Sciatic nerve (tissue), 2 donors: ENCODE measurements around the gene DHX9. TPM values are rescaled to one million over a fixed set of nuclear protein-coding genes. Genes with fewer than 3 reads are reported as not detected.
A peak's percentile ranks its signal among the peaks of the same experiment; 100 is the strongest.
"Not testable (repeated sequence)": the region's sequence is repeated elsewhere in the genome, so short reads cannot be mapped to it uniquely, and the experiment has no call there.

ENCODE experiments used
- ATAC-seq: fragments of 200-7000 bp; cut with Tn5 transposase; one replicate; pipeline ENCODE4 v1.9.1; 2020; ENCODE audit warnings: mild to moderate bottlenecking, moderate library complexity
- DNase-seq: peaks from one replicate; pipeline ENCODE4 v3.0.0-alpha.2; 2020; ENCODE audit warnings: low spot score
- intact Hi-C: fragments of 100-400 bp; cut with DNase I; formaldehyde crosslinking; loops from one replicate; pipeline ENCODE4 v1.14.2; 2022
- total RNA-seq: library from RNA; stranded (reverse); fragmentation: NEBNext Ultra II Directional; extraction: Animal tissue kit (Norgen Biotek cat#: 25700); gene quantifications from one replicate; pipeline ENCODE4 v1.2.1, GENCODE V29; 2021
- donor health status: DM: no; HTN: no; CAD: no.
- donor health status: DM: no; HTN: no; CAD: no.

Gene DHX9
- total RNA-seq, 1 donor from 2014 or later, result 127 TPM

- no peak for DNase-seq
- ATAC-seq, result no peak
- intact Hi-C loops, result no loop called here
These were observed 38.7 kb downstream of the DHX9 start for GRCh38 chr1:182877842-182878241.

- intact Hi-C loops, result no loop called here
- ATAC-seq, result no peak
These were observed 45.7 kb downstream of the DHX9 start for GRCh38 chr1:182884872-182885271.

DNA sequence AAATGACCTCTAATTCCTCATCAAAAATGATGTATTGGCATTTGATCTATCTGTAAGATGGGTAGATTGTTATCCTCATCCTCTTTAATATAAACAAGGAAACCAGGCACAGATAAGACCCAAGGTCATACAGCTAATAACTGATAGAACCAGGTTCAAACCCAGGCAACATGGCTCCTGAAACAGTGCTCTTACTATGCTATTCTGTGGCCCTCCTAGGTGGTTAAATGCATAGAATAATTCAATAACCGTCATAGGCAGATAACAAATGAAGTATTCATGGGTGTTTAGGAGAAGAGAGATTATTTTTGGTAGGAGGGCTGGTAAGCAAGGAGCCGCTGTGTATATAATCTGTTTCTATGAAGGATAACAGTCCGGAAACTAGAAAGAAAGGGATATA, 46.4 kb downstream of the DHX9 start:
- ATAC-seq, result no peak
- no peak for DNase-seq
- intact Hi-C loops, result no loop called here

More at GRCh38 chr1:182884872-182885271, 45.7 kb downstream of the DHX9 start:
- no peak for DNase-seq

GRCh38 chr1:182886985-182887384, 47.8 kb downstream of the DHX9 start:
- ATAC-seq, result peak; percentile 15
- intact Hi-C loops, result no loop called here

GRCh38 chr1:182888736-182889531, 49.8 kb downstream of the DHX9 start:
- intact Hi-C loops, result no loop called here
- ATAC-seq, result no peak
- no peak for DNase-seq

More at GRCh38 chr1:182886985-182887384, 47.8 kb downstream of the DHX9 start:
- DNase-seq, result no peak

DNA sequence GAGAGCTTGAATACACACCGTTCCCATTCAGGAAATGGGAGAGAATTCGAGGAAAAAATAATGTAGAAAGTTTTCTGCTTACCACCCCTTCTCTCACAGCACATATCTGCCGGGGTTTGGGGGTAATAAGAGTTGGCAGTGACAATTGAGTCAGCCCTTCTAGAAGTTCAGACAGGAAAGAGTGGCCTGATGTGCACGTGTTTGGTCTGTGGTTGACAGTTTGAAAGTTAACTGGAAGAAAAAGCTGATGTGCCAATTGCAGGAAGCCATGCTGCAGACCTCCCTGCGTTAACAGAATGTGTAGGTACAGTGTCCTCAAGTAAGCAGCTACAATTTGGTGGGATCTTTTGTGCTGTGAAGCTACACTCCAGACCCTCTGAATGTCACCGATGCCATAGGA, 50.9 kb downstream of the DHX9 start:
- DNase-seq, result no peak
- no peak for ATAC-seq
- intact Hi-C loops, result no loop called here

DNA sequence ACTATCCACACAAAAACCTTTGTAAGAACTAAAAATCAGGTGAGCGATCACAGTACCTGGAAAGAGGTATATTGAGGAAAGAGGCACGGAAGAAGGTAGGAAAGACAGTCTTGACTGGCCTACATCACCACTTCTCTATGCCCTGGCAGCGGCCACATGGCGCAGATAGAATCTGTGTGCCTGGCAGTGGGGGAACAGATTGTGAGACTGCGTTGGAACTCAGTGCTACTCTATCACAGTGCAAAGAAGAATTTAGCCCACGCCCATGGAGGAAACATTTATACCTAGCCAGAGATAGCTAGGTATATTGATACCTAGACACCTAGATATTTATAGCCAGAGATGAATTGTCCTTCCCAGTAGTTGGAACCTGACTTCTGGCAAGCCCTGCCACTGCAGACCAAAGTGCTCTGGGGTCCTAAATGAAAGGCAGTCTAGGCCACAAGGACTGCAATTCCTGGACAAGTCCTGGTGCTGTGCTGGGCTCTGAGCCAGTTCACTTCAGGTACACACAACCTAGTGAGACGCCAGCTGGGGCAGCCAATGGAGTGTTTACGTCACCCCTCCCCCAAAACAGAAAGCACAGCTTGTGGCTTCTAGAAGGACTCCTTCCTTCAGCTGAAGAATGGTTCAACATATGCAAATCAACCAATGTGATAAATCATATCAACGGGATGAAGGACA, 51.9 kb downstream of the DHX9 start:
- ATAC-seq, result no peak
- no peak for DNase-seq
- intact Hi-C loops, result no loop called here

GRCh38 chr1:182897696-182898095, 58.5 kb downstream of the DHX9 start:
- DNase-seq (no peak), ATAC-seq (no peak)
- intact Hi-C loops, result no loop called here

DNA sequence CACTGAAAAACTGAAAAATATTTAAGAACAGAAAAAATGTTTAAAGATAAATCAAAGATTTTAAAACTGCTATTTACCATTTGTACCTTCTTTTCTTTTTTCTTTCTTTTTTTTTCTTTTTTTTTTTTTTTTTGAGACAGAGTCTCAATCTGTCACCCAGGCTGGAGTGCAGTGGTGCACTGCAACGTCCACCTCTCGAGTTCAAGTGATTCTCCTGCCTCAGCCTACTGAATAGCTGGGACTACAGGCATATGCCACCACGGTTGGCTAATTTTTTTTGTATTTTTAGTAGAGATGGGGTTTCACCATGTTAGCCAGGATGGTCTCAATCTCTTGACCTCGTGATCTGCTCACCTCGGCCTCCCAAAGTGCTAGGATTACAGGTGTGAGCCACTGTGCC, 62.8 kb downstream of the DHX9 start:
- intact Hi-C loops, ATAC-seq, DNase-seq: not testable (repeated sequence)

GRCh38 chr1:182905321-182905720, 66.2 kb downstream of the DHX9 start:
- intact Hi-C loops, result no loop called here
- ATAC-seq (no peak), DNase-seq (no peak)

DNA sequence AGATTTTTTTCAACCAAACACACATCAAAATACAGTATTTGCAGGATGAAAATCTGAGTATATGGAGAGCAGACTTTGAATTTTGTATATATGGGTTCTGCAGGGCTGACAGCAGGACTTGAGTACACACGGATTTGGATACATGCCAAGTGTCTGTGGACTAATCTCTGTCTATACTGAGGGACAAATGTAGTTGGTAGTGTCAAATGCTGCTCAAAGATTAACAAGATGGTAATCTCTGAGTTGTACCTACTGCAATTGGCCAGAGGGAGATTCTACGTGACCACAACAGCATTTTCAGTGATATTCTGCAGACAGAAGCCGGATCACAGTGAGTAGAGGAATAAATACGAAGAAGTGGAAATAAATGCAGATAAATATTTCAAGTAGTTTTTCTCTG, 70.4 kb downstream of the DHX9 start:
- DNase-seq, result no peak
- intact Hi-C loops, result no loop called here
- ATAC-seq, result no peak

GRCh38 chr1:182910143-182910542, 71.0 kb downstream of the DHX9 start:
- intact Hi-C loops, result no loop called here
- DNase-seq, result no peak
- ATAC-seq, result no peak

DNA sequence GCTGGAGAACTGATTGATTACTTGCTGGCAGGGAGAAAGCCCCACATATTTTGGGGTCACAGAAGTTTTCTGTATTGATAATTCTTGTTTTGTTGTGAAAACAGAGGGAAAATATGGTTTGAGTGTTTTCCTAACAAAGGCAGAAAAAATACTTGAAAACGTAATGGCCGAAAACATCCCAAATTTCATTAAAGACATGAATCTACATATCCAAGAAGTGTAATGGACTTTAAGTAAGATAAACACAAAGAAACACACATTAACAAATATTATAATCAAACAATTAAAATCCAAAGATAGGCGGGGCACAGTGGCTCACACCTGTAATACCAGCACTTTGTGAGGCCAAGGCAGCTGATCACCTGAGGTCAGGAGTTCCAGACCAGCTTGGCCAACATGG, 74.3 kb downstream of the DHX9 start:
- no peak for DNase-seq
- intact Hi-C loops, result no loop called here

DNA sequence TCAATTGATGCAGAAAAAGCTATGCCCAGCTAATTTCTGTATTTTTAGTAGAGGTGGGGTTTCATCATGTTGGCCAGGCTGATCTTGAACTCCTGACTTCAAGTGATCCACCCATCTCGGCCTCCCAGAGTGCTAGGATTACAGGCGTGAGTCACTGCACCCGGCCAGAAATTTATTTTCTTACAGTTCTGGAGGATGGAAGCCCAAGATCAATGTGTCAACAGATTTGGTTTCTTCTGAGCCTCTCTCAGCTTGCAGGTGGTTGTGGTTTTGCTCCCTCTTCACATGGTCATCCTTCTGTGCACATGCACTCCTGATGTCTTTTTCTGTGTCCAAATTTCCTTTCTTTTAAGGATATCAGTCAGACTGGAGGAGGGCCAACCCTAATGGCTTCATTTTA, 78.2 kb downstream of the DHX9 start:
- ATAC-seq, result no peak
- intact Hi-C loops, result no loop called here
- DNase-seq, result no peak

More for the DNA sequence above, 74.3 kb downstream of the DHX9 start:
- no peak for ATAC-seq

DNA sequence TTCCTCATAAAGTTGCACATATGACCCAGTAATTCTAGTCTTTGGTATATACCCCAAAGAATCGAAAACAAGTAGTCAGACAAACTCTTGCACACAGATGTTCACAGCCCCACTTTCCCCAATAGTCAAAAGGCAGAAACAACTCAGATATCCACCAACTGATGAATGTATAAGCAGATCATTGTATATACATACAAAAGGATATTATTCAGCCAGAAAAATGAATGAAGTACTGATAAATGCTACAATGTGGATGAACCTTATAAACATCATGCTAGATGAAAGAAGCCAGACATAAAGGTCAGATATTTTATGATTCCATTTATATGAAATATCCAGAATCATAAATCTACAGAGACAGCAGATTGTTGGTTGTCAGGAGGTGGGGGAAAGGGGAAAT, 86.5 kb downstream of the DHX9 start:
- intact Hi-C loops, result no loop called here
- ATAC-seq (no peak), DNase-seq (no peak)

DNA sequence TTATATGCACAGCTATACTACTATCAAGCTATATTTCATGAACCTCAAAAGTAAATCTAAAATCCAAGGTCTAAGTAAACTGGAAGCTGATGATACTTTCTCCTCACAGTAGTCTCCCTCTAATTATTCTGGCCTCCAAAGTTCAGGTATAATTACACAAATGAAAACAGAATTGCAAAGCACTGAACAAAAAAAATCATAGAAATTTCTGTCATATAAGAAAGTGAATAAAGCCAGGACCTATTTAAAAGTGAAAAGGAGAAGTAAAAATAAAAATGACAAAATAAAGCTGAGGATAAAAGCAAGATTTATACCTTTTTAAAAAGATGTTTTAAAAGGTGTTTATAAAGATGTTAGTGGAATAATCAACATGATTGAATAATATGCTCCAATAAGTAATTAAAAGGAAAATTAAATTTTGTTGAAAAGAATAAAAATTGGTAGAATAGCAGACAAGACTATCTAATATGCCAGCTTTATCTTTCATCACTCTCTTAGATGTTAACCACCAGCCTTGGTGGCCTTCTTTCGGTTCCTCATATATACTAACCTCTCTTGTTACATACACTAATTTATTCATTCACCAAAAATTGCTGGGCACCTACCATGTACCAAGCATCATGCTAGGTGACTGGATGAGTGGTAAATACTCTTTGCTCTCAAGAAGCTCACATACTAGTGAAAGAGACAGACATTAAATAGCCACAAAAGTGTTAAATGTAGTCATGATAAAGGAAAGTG, 88.7 kb downstream of the DHX9 start:
- no peak for ATAC-seq
- intact Hi-C loops, result no loop called here
- no peak for DNase-seq

GRCh38 chr1:182930985-182931384, 91.8 kb downstream of the DHX9 start:
- intact Hi-C loops, result loop anchor here (1.0 kb wide), 1 partner anchor 21 kb away; no protein-coding TSS in a partner anchor
- ATAC-seq (no peak), DNase-seq (no peak)

DNA sequence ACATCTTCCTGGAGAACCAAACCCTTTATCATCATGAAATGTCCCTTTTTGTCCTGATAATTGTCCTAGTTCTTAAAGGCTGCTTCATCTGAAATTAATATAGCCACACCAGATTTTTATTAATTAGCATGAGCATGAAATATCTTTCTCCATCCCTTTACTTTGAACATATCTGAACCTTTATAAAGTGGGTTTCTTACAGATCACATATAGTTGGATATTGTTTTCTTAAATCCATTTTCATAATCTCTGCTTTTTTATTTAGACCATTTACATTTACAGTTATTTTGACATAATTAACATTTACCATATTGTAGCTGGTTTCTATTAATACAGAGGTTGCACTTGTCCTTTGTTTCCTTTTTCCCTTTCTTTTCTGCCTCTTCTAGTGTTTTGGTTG, 96.6 kb downstream of the DHX9 start:
- DNase-seq, result no peak
- ATAC-seq, result no peak
- intact Hi-C loops, result no loop called here
